ENCODE results near the gene VPS9D1.

DNA sequence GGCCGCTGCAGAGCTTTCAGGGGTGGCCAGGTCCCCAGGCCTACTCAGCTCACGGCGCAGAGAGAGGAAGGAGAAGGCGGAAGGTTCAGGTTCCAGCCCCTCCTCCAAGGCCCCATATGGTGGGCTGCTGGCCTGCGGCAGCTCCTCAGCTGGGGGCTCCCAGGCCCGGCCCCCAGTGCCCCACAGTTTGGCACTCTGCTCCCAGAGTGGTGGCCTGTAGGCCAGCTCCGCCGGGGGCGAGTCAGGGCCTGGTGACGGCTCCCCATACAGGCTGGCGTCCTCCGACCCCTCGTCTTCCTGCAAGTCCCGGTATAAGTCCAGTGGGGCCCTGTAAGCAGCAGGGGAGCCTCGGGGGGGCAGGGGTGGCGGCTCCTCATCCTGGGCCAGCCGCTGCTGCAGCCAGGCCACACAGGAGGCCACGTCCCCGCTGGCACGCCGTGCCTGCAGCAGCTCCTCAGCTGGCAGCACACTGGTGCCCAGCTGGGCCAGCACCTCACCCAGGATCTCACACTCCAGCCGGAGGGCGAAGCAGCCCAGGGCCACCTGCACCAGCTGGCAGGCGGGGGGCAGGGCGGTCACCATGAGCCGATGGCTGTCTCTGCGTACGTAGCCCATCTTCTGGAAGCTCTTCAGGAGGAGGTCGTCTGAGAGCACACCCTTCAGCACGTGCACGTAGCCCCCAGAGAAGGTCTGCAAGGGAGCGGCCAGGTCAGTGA lies 22.9 kb downstream of the VPS9D1 start:
- TF ChIP-seq POLR2A (IDR thresholded peaks at IDR 0.05; ENCODE audit: low read depth, low read length) (no peak), POLR2AphosphoS5 (IDR thresholded peaks at IDR 0.05; ENCODE audit: low read depth, low read length) (no peak), POU2F2 (IDR thresholded peaks at IDR 0.05; ENCODE audit: low read depth, low read length) (no peak), TAF1 (IDR thresholded peaks at IDR 0.05; ENCODE audit: low read depth, low read length) (no peak)

Measured in GM12891 (cell line).